Esophagus mucosa (tissue), 1 donor: ENCODE data around the gene MYRFL. TPM values are rescaled to one million over a fixed set of nuclear protein-coding genes. Genes with fewer than 3 reads are reported as not detected.
"Not testable (repeated sequence)": the region's sequence is repeated elsewhere in the genome, so short reads cannot be mapped to it uniquely, and the experiment has no call there.

Experiments
- ATAC-seq: fragments of 200-7000 bp; cut with Tn5 transposase; one replicate; pipeline ENCODE4 v1.9.1; 2020
- total RNA-seq: library from RNA; stranded (reverse); gene quantifications from one replicate; pipeline ENCODE4 v1.2.4, GENCODE V29; 2023
- donor health status: DM: yes; HTN: yes; CAD: no.

Gene MYRFL
- total RNA-seq: not detected

DNA sequence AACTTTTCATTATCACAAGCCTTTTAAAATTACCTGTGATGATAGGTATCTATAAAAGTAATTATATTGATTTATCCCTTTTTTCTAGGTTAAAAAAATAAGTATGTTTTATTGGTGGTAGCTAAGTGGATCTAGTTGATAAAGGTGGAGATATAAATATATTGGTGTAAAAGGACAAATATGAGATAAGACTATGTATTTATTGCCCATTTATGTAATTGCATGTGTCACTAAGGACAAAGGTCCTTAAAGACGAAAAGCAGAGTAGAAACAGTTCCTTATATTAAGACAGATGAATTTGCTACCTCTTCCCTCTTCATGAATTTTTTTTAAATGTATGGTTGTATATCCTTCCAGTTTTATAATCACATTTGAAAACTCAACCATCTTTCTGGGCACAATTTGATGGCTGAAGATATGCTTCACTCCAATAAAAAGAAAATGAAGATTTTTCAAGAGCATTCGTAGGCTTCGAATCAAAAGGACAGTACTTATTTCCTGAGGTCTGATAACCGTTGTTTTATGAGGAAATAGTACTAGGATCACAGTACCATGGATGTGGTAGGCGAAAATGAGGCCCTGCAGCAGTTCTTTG, at the start of gene MYRFL:
Gene MYRFL (plus strand): TSS at position 262 of the 595 bp plus-strand sequence. CDS start 291 bp downstream, at position 553.
- no peak for ATAC-seq

DNA sequence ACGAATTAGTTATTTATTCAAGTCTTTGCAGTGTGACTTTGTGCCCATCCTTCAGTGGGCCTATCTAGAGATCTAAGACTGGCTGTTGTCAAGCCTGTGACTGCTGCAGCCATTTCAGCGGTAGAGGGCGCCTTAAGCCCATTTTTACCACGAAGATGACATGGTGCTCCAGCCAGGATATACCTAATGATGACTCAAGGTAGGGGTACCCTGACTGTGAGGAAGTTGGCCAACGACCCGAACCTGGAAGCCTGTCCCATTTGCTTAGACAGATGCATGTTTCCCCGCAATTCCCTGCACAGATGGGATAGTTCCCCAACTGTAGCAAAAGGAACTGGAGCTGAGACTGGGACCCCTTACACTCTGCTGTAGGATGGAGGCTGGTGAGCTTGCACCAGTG, 45.1 kb upstream of the MYRFL start:
- ATAC-seq: peak; percentile 32

DNA sequence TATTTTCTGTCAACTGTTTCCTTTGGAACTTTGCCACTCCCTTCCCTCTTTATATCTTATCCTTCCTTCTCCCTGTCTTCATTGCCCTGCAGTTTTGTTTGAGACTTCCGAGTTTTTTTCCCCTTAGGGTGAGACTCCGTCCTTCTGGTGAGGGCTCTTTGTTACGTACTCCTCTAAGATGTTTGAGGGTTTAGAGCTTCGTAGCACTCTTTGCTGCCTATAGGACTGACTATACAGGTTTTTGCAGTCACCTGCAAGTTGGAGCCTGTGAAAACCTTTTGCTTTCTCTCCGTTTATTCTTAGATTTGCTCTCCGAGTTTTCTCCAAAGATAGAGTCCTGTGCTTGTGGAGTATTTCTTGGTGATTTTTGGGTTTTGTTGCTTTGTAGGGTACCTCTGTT, 41.7 kb upstream of the MYRFL start:
- peak; percentile 91 for ATAC-seq

DNA sequence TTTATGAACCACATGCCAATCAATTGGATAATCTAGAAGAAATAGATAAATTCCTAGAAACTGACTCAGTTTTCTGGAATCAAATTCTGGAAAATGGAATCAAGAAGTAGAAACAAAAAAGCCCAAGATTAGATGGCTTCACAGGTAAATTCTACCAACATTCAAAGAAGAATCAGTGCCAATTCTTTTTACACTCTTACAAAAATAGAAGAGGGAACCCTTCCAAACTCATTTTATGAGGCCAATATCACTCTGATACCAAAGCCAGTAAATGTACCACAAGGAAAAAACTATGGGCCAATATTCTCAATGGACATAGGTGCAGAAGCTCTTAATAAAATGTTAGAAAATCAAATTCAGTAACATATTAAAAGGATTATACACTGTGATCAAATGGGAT, 35.7 kb upstream of the MYRFL start:
- no peak for ATAC-seq

DNA sequence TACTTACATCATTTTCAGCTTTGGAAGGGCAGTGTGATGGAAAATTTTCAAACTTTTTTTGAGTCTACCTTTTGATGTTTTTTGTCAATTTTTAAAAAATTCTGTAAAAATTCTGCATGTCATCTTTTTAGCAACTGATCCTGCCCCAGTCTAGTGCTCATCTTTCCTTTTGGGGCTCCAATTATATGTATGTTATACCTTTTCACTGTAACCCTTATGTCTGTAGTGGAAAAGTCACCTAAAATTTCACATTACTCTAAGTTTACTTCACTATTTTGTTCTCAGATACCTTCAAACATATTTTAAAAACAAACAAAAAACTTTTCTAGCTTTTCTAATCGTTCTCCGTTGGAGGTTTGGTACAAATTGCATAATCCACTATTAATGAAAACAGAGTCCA, 32.5 kb upstream of the MYRFL start:
- ATAC-seq: no peak

DNA sequence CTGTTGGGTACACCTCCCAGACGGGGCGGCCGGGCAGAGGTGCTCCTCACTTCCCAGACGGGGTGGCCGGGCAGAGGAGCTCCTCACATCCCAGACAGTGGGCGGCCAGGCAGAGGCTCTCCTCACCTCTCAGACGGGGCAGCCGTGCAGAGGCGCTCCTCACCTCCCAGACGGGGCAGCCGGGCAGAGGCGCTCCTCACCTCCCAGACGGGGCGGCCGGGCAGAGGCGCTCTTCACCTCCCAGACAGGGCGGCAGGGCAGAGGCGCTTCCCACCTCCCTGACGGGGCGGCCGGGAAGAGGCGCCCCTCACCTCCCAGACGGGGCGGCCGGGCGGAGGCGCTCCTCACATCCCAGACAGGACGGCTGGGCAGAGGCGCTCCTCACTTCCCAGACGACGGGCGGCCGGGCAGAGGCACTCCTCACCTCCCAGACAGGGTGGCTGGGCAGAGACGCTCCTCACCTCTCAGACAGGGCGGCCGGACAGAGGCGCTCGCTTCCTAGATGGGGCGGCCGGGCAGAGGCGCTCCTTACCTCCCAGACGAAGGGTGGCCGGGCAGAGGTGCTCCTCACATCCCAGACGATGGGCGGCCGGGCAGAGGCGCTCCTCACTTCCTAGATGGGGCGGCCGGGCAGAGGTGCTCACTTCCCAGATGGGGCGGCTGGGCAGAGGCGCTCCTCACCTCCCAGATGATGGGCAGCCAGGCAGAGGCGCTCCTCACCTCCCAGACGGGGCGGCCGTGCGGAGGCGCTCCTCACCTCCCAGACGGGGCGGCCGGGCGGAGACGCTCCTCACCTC, 17.7 kb upstream of the MYRFL start:
- not testable (repeated sequence) for ATAC-seq

DNA sequence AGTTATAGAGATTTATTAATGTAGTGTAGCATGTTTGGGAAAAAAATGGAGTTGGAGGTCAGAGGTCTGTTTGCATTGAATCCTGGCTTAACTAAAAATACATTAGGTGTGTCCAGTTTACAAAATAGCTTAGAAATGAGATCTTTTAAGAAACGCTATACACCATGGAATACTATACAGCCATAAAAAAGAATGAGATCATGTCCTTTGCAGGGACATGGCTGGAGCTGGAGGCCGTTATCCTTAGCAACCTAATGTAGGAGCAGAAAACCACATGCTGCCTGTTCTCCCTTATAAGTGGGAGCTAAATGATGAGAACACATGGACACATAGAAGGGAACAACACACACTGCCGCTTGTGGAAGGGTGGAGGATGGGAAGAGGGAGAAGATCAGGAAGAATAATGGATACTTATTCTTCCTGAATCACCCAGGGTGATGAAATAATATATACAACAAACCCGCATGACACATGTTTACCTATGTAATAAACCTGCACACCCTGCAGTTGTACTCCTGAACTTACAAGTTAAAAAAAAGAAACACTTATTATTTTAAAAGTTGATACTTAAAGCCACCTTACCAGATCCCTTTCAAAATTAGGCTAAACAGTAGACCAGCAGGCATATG, 14.0 kb upstream of the MYRFL start:
- no peak for ATAC-seq

DNA sequence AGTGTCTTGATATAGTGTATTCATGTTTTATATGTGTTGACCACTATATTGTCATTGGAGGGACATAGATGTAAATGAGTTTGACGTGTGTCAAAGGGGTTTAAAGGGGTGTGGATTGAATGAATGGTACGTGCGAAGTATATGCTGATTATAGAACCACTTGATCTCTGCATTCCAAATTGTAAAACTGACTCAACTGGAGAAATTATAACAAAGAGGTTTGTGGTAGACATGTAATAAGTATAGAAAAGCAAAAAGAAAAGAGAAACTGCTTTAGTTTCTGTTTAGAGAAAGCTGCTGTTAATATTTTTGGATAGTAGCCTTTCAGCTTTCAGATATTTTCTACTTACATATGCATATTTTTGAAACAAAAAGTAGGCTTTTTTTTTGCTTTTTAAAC, 8.9 kb upstream of the MYRFL start:
- no peak for ATAC-seq

DNA sequence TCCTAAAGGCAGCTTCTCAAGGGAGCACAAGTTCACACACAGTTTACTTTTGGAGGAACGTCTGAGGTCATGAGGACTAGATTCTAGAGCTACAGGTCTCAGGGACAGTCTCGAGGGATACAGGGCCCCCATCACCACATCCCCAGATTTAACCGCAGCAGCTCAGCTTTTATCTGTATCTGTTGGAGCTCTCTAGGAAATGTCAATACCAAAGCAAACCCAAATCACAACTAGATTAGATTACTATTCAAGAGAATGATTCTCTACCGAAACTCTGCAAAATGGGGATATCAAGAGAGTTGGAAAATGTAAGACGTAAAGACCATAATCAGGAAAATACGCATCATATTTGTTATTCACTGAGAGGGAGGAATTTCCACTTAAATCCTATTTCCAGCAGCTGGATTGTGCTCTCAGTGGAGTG, 4.0 kb upstream of the MYRFL start:
- no peak for ATAC-seq

DNA sequence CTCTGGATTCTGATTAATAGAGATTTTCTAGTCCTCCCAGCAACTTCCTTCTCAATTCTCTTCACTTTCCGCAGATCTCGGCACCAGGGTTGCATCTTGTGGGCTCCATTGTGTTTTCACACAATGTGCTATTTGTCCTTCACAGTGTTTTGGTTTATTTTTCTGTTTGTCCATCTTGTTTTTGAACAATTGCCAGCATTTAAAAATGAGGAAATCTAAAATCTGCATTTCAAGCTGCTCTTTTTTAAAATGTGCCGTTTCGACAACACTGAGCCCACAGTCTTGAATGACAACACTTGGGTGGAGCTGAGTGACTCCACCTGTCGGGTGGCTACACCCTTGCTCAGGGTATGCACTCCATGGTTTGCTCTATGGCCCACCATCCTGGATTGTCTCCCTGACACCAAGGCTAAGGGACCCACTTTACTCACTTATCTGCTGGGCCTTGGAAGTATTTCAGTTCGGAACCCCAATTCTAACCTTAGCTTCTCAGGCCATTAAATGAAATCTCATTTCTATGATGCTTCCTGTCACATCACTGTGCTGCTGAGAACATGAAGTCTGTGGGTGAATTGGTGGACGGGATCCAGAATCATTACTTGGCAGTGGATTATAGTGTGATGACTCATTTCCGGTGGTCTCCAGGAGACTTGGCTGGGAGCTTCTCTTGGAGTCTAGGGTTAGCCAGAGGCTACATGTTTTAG, 3.4 kb upstream of the MYRFL start:
- ATAC-seq: peak; percentile 32

DNA sequence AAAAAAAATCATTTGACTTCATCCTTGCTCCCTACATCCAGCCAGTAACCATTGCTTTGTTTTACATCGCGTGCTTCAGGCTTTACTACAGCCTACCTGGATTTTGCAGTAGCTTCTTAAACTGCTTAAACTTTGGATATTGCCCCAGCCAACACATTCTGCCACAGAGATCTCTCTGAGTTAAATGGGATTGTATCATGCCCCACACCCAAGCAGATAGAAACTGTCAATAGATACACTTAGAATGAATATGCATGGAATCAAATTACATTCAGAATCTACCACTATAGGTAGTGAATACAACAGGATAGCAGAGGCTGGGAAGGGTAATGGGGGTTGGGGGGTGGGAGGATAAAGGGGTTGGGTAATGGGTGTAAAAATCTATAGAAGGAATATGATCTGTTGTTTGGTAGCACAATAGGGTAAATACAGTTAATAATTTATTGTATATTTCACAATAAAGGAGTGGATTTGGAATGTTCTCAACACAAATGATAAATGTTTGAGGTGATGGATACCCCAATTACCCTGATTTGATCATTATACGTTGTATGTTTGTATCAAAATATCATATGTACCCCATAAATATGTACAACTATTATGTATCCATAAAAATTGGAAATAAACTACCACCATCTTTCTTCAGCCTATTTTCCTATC, 2.7 kb upstream of the MYRFL start:
- ATAC-seq: no peak

DNA sequence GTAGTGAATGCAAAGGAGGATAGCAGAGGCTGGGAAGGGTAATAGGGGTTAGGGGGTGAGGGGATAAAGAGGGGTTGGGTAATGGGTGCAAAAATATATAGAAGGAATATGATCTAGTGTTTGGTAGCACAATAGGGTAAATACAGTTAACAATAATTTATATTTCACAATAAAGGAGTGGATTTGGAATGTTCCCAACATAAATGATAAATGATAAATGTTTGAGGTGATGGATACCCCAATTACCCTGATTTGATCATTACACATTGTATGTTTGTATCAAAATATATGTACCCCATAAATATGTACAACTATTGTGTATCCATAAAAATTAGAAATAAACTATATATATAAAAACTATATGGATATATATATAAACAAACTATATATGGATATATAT, 999 bp upstream of the MYRFL start:
- no peak for ATAC-seq

DNA sequence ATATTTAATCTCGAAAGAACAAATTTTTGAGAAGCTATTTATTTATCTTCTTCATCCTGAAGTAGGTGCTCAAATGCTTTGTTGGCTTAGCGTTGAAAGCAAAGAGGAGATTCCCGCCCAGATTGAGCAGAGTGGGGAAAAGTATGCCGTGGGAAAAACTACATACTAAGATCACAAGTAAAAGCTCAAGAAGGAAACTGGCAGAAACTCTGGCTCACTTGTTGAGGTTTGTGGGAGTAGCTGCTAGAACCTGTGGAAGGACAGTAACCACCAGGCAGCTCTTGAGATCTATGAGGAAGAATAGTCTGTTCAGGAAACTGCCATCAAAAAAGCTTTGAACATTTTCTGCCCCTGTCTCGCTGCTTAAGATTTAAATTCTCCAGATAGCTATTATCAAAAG, 3.9 kb downstream of the MYRFL start:
- ATAC-seq: no peak

DNA sequence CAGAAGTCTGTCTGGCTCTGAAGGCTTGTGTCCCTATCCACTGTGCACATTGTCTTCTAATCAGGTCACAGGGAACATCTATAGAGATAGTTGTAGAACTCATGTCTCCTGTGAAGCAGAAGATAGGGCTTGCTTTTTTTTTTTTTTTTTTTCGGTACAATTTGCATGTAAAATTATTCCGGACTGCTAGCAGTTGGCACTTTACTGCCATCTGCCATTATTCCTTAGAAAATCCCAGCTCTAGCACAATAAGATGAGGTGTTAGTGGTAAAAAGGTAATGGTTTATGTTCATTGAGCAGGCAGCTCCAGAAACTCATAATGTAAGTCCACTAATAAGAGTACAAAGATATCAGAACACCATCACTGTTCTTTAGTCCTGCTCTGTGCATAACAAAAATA, 8.7 kb downstream of the MYRFL start:
- ATAC-seq: no peak

DNA sequence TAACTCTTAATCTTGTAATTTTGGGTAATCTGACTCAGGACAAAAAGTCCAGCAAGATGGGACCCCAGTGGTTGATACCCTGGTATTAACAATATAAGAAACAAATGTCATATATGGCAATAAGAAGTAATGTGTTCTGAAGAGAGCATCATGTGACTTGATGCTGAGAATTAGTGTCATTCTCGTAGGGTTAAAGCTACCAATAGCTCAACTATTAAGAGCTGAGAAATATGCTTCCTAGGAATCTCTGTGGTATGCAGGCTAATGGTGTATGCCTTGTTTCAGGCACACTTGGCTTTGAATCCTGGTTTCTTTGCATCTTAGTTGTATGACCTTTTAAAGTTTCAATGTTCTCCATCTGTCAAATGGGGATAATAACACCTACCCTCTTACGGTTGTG, 9.1 kb downstream of the MYRFL start:
- ATAC-seq: no peak

DNA sequence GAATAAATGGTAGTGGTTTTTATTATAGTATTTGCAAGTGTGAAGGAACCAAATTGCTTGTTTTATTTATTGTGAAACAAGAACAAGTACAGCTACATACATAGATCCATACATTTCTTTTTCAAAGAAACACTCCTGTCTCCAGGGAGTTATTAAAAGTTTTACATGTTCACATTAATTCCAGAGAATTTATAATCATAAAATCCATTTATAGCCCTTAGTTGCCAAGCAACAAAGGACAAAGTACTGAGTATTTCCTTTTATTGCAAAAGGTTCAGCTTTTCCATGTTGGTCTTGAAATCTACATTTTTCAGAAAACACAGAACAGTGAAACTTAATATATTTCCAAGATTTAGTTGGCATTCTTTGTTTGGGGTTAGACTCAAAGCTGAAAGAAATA, 9.5 kb downstream of the MYRFL start:
- ATAC-seq: no peak

DNA sequence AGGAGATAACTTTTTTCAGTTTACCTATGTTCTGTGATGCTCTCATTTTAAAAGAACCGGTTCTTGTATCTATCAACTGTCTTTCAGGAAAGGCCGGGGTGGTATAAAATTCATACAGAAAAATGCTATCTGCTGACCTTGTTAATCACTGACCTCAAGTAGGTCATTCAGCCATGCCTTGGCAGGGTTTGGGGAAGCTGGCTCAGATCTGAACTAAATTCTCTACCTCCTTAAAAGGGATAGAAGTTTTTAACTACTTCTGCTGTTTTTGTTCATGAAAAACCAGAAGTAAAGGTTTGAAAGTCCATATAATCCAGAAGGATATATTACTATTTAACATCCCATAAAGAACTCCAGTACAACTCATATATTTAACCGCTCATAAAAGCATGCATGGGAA, 10.1 kb downstream of the MYRFL start:
- no peak for ATAC-seq

DNA sequence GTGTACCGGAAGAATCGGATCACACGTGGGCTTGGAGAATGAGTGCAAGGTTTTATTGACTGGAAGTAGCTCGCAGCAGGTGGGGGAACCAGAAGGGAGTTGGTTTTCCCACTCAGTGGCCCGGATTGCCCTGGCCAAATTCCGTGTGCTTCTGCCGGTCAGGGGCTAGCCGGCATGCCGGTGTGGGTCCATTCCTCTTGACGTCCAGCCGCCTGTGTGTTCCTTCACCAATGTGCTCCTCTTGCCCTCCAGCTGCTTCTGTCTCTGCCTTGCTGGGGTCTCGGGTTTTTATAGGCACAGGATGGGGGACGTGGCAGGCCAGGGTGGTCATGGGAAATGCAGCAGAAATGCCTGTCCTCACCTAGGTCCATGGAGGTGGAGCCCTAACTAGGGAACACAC, 11.0 kb downstream of the MYRFL start:
- ATAC-seq: no peak

DNA sequence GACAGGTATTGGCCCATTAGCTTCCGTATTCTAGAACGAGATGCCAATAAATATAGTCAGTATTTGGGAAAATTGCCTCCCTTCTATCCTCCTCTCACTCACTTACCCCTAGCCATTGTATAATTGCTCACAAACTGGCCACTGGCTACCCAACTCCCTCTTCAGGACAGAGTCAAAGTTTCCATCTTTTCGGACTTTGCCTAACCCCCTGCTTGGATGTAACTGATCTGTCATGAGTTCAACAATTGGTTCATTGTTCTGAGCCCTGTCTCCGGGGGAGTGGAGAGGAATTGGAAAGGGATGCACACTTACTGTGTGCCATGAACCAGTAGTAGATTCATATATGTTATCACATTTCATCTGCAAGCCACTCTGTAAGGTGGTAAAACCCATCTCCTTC, 12.2 kb downstream of the MYRFL start:
- no peak for ATAC-seq

DNA sequence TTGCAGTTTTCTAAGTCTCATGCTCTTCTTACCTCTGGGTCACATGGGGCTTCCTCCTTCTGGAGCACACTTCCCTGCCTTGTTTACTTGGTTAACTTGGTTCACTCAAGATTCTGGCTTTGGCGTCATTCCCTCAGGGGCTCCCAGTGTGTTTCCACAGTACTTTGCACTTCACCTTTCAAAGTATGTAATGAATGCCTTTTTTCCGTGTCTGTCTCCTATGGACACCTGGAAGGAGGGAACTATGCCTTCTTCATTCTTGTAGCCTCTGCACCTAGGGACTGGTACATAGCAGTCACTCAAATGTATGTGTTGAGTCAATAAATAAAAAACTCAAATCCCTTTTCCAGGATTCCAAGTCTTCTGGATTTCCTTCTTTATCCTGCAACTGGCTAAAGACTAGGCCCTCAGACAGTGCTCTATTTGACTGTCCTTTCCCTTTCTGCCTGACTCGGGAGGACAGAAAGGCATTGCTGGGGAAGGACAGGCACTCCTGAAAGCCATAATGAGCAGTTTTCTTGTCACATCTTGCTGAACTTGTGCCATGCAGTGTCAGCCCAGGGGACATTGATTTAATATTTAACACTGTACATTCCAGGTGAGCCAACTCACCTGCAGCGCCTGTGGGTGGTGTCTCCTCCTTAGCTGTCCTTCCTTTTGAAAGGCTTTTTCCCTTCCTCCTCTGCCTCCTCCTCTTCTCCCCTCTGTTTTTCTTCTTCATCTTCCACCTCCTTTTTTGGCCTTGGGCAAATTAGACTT, 12.8 kb downstream of the MYRFL start:
- no peak for ATAC-seq

DNA sequence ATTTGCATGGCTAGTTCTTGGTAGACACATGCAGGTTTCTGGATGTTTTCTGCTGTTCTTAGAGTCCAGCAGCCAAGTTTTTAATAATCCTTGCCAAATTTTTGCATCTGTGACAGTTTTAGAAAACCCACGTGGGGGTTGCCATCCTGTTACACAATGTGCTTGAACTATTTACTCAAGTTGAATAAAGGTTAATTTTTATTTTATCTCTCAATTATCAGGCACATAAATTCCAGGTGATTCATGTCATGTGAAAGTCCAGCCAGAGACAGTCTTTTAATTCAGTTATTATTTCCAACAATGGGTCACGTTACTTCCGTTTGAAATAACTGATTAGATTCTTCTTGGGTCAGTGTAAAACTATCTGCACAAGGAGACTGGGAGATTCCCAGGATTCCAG, 15.7 kb downstream of the MYRFL start:
- ATAC-seq: no peak

DNA sequence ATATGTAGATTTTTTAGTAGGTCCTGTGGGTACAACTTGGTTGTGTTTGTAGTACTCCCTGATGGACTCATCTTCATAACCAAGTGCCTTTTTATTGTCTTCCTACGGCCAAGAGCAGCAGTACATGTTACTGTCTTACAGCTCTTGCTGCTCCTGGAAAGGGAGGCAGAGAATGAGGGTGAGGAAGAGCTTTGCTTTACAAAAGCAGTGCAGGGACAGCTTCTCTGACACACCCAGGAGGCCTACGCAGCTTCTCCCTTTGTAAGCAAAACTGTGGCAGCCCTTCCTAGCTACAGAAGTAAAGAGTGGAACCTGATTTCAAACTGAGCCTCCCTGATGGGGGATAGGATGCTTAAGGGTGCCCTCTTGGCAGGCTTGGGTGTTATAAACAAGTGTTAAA, 18.6 kb downstream of the MYRFL start:
- ATAC-seq: no peak
